GM21825 (cell line): Measurements from ENCODE around the gene C1QTNF6.
A peak's percentile ranks its signal among the peaks of the same experiment; 100 is the strongest.

Source experiments
- ATAC-seq: cut with Tn5 transposase; IDR thresholded peaks from one replicate; pipeline ENCODE4 v1.9.1; 2021; ENCODE audit warnings: mild to moderate bottlenecking, moderate library complexity; ENCODE audit not compliant: unreplicated experiment

Gene C1QTNF6

DNA sequence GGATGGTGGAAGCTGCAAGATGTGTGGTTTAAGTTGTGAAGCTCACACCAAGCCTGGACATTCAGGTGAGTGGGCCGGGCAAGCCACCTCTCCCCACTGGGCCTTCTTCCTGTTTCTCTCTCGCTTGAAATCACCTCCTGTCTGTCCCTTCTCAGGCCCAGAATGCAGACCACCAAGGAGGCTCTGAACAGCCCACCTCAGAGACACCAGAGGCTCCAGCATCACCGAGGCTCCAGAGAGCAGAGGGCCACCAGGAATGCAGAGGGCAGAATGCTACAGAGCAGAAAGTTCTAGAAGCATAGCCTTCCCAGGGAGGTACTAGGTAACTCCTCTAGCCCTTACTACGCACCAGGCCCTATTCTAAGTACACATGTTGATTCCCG, 23.6 kb downstream of the C1QTNF6 start:
- ATAC-seq: peak; percentile 0

- ATAC-seq: peak; percentile 36
These were observed 24.2 kb downstream of the C1QTNF6 start for GRCh38 chr22:37163575-37164504.

DNA sequence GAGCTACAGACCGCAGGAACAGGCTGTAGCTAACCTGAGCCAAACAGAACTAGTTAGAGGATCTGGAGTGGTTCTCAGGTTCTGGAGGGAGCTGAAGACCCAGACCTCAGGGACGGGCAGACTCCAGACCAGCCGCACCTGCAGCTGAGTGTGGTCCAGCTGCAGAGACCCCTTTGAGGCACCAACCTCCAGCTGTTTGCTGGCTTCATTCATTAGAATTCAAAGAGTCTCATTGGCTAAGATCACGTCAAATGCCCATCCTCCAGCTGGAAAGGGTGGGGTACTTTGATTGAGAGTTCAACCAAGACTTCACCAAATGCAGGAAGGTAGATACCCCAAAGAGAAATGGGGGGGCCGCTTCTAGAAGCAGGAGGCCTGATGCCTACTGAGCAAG, 25.0 kb downstream of the C1QTNF6 start:
- ATAC-seq: no peak

- peak; percentile 38 for ATAC-seq
These were observed 25.6 kb downstream of the C1QTNF6 start for GRCh38 chr22:37162221-37163095.

GRCh38 chr22:37161443-37161842, 26.6 kb downstream of the C1QTNF6 start:
- ATAC-seq: no peak

DNA sequence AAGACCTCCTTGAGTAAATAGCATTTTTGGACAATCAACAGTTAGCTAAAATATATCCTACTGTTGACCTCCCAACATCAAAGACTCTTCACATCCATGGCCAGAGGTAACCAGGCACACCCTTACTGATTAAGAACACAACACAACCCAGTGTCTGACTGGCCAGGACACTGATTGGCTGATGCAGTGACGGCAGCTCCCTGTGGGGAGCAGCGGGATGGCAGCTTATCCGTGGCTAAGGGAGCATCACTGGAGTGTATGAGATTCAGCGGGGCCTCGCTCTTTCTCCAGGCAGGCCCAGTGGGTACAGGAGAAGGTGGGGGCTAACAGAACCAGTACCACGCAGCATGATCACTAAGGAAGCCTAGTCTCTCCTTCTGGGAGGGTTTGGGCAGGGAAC, 28.0 kb downstream of the C1QTNF6 start:
- no peak for ATAC-seq

GRCh38 chr22:37158963-37159290, 29.1 kb downstream of the C1QTNF6 start:
- ATAC-seq: no peak

DNA sequence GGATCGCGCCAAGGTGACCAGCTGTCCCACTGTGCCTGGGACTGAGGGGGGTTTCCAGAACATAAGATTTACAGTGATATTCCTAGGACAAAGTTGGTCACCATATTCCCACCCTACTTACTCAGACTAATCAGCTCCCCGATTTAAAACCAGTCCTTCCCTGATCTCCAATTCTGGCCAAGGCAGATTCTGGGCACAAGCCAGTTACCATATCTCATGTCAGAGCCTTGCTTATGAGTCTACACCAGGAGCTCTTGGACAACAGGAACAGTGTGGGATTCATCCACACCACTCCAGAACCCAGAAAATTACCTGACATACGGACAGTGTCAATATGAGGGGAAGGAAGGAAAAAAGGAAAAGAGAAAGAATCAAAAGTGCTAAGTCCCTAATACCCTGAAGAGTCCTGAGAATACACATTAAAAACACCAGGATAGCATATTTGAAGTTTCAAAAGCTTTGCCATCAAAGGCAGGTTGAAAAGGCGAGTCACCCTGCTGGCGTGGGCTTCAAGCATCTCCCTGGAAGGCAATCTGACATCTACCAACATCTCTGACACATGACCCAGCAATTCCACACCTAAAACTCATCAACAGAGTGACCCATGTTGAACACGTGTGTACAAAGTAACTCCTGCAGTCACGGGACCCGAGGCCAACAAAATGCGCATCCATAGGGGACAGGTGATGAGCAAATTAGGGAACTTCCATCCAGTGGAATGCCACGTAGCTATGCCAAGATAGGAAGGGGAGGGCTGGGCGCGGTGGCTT, 30.3 kb downstream of the C1QTNF6 start:
- no peak for ATAC-seq

- ATAC-seq: no peak
These were observed 31.2 kb downstream of the C1QTNF6 start for GRCh38 chr22:37156686-37157435.

DNA sequence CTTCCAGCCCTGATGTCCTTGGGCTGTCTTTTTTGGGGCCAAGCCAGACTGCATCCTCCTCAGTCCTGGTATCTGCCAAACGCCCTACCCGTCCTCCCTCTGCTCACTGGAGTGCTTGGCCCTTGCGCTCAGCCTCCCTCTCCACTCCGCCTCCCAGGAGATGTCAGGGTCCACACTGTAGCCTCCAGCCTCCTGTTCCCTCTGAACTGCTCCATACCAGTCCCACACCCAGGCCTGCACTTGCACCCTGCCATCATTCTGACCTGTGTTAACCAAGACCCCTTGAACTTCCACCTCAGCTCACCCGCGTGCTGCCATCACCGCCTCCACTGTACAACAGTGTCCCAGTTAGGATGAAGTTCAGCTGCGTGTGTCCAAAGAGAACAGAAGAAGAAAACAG, 32.1 kb downstream of the C1QTNF6 start:
- no peak for ATAC-seq

DNA sequence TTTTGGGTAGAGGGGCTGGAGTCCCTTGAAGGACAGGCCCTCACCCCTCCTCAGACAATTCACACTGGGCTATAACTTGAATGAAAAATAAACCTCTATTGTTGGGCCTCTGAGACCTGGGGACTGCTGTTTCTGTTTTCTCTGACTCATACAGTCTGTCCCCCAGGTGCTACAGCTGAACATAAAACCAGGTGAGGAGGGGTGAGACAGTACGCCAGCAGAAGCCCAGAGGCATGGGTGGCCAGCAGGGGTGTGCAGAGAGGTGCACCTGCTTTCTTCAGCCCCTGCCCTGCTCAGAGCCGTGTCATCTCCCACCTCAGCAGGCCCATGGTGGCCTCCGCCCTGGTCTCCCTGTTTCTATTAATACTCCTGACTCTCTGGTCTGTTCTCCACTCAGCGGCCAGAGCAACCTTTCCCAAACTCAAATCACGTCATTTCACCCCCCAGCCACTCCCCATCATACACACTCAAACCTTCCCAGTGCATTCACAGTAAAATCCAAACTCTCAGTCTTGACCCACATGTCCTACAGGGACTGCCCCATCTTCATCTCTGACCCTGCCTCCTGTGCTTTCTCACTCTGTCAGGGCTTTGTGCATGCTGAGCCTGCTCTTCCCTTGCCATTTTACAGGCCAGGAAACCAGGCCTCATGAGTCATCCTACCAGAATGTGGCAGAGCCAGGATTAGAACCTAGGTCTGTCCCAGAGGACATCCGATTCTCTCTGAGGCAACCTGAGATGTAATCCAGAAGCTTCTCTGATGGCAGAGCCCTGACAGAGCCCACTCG, 32.9 kb downstream of the C1QTNF6 start:
- ATAC-seq: no peak

DNA sequence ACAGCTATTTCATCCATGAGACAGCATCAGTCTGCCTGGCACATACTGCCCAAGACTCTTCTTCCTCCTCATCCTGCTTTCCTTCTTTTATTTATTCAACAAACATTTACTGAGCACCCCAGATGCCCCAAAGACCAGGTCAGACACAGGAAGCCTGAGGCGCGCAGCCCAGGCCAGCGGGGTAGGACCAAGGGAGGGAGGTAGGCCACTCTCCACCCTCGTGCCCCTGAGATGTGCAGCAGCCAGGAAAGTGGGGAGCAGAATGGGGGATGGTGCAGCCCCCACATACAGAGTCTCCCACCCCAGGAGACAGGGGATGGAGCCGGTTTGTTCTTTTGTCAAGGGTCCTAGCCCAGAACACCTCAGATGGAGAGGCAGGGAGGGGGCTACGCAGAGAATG, 34.1 kb downstream of the C1QTNF6 start:
- no peak for ATAC-seq

DNA sequence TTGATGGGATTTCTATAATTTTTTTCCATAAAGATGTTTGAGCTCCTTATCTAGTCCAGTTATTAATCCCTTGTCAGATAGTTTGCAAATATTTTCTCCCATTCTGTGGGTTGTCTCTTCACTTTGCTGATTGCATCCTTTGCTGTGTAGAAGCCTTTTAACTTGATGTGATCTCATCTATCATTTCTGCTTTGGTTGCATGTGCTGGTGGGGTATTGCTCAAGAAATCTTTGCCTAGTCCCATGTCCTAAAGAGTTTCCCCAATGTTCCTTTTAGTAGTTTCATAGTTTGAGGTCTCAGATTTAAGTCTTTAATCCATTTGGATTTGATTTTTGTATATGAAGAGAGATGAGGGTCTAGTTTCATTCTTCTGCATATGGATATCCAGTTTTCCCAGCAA, 36.6 kb downstream of the C1QTNF6 start:
- ATAC-seq: no peak

- no peak for ATAC-seq
These were observed 37.3 kb downstream of the C1QTNF6 start for GRCh38 chr22:37150701-37151100.

DNA sequence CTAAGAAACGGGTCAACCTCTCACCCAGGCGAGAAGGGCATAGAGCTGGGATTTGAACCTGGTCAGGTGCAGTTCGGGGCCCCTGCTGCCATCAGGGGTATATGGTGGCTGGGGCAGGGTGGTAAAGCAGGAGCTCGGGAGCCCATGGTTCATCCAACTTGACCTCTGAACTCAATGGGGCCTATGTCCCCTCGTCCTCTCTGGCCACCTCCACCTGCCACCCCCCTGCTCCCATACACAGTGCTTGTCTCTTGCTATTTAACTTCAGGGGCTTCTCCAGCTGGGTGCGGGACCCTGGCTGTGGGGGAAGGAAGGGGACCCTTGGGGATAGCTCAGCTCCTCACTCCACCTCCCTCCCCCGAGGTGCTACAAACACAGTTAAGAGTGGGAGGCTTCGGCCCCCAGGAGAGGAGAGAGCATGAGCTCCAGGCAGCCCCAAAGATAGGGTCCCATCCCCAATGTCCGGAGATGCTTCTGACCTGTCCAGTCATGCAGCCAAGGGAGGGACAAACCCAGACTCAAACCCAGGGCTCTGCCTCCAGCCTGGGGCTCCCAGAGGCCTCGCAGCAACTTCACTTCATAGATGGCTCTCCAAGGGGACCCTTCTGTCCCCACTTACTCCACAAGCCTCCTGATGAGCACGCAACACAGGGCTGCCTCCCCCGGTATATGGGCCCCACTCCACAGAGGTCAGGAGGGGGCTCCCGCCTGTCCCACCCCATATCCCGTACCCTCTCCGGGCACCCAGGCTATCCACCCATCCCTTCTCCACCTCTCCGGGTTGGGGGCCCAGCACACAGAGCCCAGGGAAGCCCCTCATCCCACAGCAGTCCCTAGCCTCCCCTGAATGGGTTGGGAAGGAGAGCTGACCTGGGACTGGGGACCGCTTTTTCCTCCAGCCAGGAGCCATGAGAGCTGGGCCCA, 39.0 kb downstream of the C1QTNF6 start:
- ATAC-seq: no peak

GRCh38 chr22:37148031-37148651, 39.9 kb downstream of the C1QTNF6 start:
- no peak for ATAC-seq

DNA sequence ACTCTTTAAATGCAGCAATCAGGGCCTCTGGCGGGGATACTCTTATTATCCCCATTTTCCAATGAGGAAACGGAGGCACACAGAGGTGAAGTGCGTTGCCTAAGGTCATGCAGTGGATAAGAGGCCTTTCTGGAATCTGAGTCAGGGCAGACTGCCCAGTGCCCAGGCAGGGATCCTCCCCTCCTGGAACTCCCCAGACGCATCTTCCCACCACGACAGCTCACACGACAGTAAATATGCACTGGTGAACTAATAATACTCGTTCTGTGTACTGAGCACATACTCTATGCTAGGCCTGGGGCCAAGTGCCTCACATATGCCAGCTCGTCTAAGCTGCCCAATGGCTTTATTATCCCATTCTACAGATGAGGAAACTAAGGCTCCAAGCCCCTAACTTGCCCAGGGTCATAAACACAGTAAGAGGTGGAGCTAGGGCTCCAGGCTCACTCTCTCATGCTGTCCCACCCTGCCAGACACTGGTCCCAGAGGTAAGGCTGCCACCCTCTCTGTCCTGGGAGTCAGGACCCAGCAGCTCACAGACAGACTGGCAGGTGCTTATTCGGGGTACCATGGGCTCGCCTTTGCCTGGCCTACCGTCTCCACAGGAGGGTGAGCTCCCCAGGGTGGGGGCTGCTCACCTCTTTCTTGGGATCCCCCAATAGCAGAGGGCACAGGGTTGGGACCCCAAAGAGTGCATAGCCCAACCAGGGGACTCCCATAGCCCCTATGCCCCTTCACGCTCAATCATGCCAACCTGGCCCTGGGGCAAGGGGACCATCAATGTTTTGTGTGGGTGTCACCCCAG, 40.7 kb downstream of the C1QTNF6 start:
- no peak for ATAC-seq
